ENCODE results near the gene MRI1.

- TF ChIP-seq POLR2A (IDR thresholded peaks at IDR 0.05; ENCODE audit: low read length) (no peak), GATA1 (IDR thresholded peaks at IDR 0.05; ENCODE audit: low read depth, low read length) (no peak)
Observed at GRCh38 chr19:13807421-13808021, 43.2 kb downstream of the MRI1 start.
